Epithelial cell of esophagus (primary cell): ENCODE measurements around the gene CASS4.

Experiments used
- DNase-seq: peaks from one replicate; pipeline ENCODE4 v3.0.0; 2010; ENCODE audit warnings: low read depth
- H3K4me3 ChIP-seq: 2 replicates; pipeline ENCODE4 v1.5.1; 2011; ENCODE audit warnings: mild to moderate bottlenecking, low read length, control low read depth
- TF ChIP-seq, protein P1 (sequence below): IDR thresholded peaks from 2 replicates; pipeline ENCODE4 v1.5.1; 2011; ENCODE audit warnings: low read depth, mild to moderate bottlenecking, low read length, control low read depth, inconsistent platforms; ENCODE audit not compliant: insufficient read depth; ENCODE audit errors: missing control alignments

Gene CASS4

DNA sequence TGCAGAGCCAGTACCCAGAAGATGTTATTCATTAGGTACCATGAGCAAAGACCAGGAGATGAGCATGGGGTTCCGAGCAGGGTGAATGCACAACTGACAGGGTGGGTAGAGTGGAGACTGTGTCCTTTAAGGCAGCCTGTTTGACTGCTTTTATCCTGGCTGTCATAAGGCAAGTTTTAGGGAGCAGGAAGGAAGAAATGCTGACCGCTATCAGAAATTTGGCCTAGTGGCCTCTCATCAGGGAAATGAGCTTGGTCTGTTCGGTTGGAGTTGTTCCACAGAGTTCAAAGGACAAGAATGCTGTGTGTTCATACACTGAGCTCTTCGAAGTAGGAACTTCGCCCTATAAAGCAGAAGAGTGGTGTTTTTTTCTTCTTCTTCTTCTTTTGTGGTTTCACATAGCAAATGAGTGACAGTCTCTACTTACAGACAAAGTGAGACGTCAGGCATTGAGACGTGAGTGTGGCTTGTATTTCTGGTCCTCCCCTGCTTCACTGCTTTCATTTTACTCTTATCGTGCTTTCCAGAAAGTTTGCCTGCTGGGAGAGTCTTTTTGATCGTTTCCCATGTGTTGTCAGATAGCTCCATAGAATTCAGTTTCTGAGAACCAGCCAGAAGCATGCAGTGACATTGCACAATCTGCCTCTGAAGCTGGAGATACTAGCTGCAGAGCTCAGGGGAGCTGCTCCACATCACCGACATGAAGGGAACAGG is at the start of gene CASS4:
Gene CASS4 (plus strand): TSS at position 502 of the 714 bp plus-strand sequence. CDS start 199 bp downstream, at position 701.
- TF ChIP-seq, protein P1, sequence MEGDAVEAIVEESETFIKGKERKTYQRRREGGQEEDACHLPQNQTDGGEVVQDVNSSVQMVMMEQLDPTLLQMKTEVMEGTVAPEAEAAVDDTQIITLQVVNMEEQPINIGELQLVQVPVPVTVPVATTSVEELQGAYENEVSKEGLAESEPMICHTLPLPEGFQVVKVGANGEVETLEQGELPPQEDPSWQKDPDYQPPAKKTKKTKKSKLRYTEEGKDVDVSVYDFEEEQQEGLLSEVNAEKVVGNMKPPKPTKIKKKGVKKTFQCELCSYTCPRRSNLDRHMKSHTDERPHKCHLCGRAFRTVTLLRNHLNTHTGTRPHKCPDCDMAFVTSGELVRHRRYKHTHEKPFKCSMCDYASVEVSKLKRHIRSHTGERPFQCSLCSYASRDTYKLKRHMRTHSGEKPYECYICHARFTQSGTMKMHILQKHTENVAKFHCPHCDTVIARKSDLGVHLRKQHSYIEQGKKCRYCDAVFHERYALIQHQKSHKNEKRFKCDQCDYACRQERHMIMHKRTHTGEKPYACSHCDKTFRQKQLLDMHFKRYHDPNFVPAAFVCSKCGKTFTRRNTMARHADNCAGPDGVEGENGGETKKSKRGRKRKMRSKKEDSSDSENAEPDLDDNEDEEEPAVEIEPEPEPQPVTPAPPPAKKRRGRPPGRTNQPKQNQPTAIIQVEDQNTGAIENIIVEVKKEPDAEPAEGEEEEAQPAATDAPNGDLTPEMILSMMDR, result no peak
- DNase-seq, result no peak
- no peak within 1 kb of the TSS for H3K4me3 ChIP-seq

DNA sequence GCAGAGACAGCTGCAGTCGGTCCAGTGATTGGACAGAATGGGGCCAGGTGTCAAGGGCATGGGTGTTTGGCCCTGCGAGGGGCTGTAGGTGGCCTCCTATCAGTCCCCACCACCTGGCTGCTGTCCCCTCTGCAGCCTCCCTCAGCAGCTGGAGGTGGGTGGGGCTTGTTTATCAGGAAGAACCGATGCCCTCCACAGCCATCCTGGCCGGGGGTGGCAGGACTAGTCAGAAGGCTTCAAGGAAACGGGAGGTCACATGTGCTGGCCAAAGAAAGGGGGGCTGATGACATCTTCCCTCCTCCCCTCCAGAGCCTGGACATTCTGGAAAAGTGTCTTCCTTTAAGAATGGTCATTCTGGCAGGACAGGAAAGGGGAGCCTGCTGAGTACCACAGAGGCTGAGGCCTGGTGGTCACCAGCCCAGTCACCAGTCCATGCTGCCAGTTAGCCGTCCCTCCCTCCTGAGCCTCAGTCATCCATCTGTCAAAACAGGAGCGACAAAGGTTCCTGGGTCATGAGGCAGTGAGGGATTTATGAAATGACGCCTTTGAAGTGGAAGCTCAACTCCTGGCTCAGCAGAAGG is 49.1 kb upstream of the CASS4 start:
- DNase-seq, result no peak
- TF ChIP-seq, protein P1, result no peak
- H3K4me3 ChIP-seq, result no peak overlapping the region

DNA sequence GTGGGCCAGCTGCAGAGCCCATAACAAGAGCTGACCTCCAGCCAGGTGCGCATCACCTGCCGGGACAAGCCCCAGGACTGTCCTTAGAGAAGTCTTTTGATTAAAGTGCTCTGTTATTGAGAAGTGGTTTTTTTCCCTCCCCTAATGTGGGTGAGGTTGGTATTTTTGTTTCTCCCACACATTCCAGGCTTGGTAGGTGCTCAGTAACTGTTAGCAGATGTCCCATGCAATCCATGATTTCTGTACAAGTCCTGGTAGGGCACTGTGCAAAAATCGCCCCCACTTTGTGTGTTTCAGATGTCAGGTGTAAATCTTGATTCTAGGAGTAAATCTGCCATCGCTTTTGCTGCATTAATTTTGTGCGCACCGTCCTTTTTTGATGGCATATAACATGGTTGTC is 48.6 kb upstream of the CASS4 start:
- DNase-seq, result no peak
- H3K4me3 ChIP-seq, result no peak overlapping the region
- TF ChIP-seq, protein P1, result no peak

- TF ChIP-seq, protein P1, result no peak
- H3K4me3 ChIP-seq, result no peak overlapping the region
- no peak for DNase-seq
Measured at GRCh38 chr20:56368351-56369134, 43.5 kb upstream of the CASS4 start.

DNA sequence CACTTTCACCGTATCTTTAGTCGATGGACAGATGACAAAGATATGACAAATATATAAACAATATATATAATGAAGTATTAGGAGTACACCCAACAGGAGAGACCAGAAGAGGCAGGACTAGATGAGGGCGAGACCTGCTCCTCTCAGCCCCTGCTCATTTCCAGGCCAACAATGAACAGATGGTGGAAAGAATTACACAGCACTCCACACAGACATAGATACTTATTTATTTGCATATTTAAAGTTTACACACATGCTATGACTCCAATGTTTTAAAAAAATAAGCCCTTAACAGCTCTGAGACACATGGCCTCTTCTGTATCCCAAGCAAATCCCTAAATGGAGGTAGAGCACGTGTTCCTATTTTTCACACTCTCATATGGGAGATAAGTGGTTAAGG is 42.9 kb upstream of the CASS4 start:
- TF ChIP-seq, protein P1, result no peak
- H3K4me3 ChIP-seq, result no peak overlapping the region
- no peak for DNase-seq

- TF ChIP-seq, protein P1, result no peak
- DNase-seq, result no peak
- no peak overlapping the region for H3K4me3 ChIP-seq
Measured at GRCh38 chr20:56371977-56372376, 40.1 kb upstream of the CASS4 start.
